ENCODE results near the gene SLITRK1.

The SLITRK1 gene

DNA sequence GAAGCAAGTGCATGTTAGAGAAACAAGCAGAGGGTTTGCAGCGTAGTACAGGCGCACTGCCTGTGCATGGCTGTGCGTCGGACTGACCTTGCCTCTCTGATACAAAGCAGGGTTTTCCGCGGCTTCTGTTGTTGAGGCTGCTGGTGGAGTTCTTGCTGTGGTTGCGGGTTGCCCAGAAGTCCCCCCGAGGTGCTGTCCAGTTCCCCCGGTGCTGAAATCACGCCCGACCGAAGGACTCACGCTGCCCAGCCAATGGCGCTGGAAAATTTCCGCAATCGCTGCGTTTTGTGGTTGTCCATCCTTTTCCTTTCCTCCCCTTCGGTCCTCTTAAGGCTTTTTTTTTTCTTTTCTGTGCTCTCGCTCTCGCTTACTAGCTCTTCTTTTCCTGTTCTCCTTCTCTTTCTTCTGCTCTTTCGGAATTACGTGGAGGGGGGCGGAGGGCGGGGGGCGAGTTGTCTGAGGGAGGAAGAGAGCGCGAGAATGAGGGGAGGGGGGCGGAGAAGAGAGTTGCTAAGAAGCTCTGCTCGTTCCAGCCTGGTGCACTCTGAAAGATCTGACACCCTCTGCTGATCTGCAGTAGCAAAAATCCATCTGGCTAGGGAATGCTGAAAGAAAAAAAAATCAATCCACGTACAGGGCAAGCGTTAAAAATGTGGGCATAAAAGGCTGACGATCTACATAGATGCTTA lies at the start of gene SLITRK1:
Gene SLITRK1 (minus strand): TSS at position 558 of the 689 bp plus-strand sequence. CDS start 967 bp downstream, outside the sequence.
- DNase-seq = peak; percentile 75

DNA sequence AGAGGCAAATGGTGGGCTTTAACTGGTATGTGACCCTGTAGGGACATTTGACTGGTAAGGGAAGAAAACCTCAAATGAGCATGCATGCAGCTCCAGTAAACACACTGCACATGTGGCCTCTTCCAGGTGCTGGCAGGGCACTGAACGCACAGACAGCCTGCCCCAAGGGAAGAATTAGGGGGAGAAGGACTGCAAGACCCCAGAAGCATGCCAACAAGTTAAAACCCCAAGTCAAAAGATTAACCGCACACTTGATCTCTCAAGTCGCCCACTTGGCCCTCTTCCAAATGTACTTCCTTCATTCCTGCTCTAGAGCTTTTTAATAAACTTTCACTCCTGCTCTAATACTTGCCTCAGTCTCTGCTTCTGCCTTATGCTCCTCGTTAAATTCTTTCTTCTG lies 46.9 kb upstream of the SLITRK1 start:
- no peak for DNase-seq

- no peak for DNase-seq
These were observed 37.5 kb upstream of the SLITRK1 start for GRCh38 chr13:83919775-83920174.

GRCh38 chr13:83914368-83914767 lies 32.1 kb upstream of the SLITRK1 start:
- DNase-seq = no peak

- no peak for DNase-seq
These were observed 25.1 kb upstream of the SLITRK1 start for GRCh38 chr13:83907196-83907989.

GRCh38 chr13:83906240-83906820 lies 24.1 kb upstream of the SLITRK1 start:
- DNase-seq = no peak

DNA sequence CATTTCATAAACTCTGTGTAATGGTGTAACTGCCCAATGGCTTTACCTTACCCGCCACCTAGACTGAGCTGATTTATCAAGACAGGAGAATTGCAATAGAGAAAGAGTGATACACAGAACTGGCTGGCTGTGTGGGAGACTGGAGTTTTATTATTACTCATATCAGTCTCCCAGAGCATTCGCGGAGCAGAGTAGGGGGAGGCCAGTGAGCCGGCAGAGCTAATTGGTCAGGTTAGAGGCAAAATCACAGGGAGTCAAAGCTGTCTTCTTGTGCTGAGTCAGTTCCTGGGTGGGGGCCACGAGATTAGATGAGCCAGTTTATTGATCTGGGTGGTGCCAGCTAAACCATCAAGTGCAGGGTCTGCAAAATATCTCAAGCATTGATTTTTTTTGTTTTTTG lies 23.4 kb upstream of the SLITRK1 start:
- DNase-seq = no peak

DNA sequence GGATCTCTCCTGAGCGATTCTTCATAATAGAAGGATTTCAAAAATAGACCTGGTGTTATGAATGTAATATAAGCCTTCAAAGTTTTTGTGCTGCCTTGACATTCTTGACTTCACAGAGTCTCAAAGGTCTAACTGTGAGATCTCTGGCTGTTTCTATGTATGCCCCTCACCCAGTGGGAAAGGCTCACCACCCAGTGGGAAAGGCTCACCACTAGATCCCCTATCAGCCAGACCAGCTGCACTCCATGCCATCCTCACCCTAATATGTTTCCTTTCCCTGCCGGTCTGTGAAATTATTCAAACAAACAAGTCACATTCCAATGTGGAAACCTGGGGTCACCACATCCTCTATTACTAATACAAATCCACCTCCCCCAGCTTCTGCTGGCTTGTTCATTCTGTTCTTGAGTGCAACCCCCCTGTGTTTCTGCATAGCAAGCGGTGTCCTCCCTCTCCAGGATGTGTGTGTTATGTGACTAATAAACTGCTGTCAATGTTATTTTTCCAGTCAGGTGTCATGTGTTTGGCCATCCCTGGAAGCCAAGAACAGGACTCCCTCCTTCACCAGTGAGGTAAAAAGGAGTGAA lies 13.8 kb upstream of the SLITRK1 start:
- DNase-seq = peak; percentile 63

- DNase-seq = no peak
These were observed 8.1 kb upstream of the SLITRK1 start for GRCh38 chr13:83890358-83890757.

DNA sequence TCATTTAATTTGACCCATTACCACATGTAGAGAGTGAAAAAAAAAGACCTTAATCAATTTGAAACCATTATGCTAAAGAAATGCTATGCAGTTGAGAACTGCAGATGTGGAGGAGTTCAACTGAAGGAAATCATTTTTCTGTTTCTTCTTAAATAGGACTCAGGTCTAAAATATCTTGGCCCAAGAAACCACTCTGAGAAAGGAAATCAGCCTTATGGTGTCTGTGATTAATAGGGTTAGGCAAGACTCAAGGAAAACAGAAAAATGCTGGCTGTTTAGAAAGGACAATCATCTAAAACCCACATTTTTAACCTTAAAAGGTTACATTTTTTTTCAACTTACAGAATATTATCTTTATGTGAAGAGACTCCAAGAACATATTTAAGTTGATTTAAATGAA lies 1.9 kb upstream of the SLITRK1 start:
- no peak for DNase-seq

DNA sequence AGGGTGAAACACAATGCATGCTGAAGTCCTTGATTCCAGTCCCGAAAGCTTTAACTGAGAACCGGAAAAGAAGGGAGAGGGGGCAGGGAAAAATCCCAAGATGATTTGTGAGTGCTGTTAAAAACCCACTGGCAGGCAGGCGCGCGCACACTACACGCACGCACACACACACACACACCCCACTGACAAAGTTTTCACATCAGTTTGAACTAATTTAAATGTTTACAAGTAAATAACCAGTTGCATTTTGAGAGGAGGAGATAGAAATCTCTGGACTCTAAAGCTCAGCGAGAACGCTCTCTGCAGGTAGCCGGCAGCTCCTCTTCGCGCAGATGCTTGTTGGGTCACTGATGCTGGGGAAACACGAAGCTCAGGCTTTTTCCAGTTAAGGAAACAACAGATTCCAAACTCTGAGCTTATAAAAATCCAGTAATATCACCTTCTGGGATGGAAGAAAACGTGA lies 818 bp upstream of the SLITRK1 start:
- no peak for DNase-seq

- DNase-seq = no peak
These were observed 309 bp upstream of the SLITRK1 start for GRCh38 chr13:83882606-83882959.

DNA sequence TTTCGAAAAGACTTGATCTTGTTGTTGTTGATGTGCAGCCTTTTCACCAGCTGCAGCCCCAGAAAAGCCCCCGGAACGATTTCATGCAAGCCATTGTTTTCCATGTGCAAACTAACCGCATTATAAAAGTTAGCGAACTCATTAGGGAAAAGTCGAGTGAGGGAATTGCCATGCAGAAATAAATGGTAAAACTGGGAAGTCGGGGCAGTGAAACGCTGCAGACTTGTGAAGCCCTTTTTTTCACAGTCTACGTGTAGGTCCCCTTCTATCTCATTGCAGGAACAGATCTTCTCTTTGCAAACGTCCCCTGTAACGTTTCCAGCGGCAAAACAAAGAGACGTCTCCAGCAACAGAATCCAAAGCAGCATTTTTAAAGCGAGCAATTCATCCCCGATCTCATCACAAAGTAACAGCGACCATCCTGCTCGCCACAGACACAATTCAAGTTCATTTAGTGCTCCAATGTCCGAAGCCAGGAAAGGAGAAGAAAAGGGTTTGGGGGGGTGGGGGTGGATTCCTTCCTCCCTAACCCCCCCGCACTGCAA lies 1.1 kb downstream of the SLITRK1 start:
- DNase-seq = no peak

DNA sequence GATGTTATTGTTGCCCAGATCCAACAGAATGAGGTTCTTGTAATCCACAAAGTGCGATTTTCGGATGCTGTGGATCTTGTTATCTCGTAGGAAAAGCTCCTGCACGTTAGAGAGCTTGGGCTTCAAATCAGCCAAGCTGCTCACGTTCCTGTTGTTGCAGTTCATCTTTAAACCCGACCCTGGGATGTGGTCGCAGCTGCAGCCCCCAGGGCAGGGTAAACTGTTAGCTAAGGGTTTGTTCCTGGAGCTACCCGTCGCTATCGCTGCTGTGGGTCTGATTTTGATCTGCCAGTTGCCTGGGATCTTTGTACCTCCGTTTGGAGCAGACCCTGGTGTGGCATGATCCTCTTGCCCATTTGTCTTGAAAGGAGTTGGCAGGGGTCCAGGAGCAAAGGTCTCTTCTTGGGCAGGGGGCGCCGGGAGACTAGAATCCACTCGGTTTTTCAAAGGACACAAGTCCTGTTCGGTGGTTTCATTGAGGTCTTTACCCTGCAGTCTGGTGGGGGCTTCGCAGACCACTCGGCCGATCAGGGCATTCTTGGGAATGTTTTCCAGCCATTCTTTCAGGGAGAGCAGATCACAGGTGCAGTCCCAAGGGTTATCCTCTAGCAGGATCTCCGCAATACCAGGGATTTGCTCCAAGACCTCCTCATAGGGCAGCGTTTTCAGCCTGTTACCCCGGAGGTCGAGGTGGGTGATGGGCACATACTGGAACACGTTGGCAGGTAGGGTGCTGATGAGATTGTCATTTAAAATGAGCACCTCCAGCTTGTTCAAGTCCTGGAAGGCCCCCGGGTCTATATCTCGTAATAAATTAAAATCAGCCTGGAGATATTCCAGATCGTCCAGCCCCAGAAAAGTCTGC lies 1.8 kb downstream of the SLITRK1 start:
- no peak for DNase-seq

DNA sequence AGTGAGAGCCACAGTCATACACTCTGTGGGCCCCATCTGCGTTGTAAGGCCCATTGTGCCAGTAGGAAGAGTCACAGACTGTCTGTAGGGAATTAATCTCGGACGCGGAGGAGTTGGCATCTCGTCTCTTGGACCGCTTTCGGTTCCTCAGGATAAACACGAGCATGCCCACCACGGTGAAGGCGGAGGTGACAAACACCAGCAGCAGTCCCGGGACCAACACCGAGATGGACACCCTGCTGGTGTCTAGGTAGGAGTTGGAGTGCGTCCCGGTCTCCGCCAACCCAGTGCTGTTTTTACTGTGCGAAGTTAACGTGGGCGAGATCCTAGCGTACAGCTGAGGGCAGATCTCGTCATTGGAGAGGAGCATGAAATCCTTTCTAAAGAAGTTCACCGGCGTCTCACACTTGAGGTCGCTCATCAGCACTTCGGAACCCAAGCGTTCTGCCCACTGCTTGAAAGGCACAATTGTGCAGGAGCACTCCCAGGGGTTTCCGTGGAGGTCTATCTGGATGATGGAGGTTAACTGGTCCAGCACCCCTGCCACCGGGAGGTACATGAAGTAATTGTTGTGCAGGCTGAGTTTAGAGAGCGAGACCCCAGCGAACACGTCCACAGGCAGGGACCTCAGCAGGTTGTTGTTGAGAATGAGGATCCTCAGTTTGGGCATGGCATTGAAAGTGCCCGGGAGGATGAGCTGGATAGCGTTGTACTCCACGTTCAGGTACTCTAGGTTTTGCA lies 2.7 kb downstream of the SLITRK1 start:
- no peak for DNase-seq

- DNase-seq = no peak
These were observed 3.4 kb downstream of the SLITRK1 start for GRCh38 chr13:83878691-83879430.

DNA sequence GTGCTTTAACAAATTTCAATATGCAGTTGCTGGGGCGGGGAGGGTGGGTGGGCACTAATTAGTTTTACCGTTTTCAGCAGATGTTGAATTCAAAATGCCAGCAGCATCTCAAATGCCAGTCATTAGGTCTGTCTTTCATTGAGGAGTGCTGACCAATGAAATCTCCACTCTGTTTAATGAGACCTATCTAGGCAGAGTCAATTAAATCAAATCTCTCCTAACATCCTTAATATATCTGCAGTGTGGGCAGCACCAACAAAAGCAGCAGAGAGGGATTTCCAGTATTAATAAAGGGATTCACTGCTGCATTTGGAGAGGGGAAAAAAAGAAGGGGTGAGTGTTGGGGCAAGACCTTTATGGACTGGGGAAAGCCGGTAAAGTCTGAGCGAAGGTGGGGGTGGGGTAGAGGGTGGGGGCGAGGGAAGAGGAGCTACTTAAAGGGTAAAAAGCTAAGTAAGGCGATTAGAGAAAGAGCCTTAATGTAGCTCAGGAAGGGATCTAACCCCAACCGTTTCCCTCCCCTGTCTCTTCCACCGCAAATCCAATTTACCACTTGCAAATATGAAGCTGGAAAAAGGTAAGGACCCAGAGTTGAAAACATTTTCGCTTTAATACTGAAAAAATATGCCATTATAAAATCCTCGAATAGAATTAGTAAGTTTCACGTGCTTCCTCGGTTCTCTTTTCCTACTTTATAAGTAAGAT lies 4.5 kb downstream of the SLITRK1 start:
- no peak for DNase-seq

DNA sequence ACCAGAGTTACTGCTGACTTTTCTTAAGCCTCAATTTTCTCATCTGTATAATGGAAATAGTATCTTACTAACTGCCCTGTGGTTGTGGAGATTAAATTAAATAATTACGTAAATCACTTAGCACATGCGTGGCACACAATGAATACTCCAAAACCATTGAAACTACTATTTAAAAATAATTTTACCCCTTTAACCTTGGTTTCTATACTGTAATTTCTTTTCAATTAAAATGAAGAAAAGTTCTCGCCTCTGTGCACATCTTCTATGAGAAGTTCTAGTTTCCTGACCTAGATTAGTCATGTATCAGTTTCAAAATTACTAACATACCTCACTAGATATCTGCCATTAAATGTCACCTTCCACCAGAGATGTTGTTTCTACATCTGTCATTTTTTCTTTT lies 5.7 kb downstream of the SLITRK1 start:
- no peak for DNase-seq

DNA sequence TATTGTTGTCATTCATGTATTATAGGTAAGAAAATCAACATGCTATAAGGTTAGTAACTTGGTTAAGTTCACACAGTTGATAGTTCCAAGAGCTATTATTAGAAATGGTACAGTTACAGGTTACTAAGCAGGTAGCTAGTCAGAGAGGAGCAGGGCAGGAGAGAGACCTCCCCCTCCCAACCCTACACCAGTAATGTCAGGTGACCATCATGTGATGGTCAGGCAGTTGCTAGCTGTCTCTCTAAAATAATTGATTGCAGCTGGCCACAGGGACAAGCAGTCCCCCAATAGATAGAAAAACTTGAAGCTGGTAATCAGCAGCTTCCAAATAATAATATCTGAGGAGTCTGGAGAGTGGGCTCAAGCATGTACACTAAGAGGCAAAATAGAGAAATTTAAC lies 14.6 kb downstream of the SLITRK1 start:
- DNase-seq = no peak
